Measurements from ENCODE around the gene PTCD3.

The PTCD3 gene

DNA sequence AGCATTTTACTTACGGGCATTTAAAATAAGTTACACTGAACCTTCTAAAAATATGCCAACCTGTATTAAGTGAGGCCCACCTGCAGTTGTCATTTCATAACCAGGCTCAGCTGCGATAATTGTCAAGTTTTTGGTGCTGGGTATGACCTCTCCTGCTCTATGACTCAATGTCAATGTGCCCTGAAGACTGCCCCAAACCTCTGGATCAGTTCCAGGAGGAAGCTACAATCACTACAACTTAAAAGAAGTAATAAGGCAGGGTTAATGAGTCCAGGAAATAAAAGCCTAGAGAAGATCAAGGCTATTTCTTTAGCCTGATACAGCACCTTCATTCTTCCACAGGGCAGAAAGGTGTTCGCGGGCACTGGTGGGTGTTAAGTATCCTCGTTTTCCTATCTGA lies 23.3 kb upstream of the PTCD3 start:
- DNase-seq = no peak

- DNase-seq = no peak
Measured at GRCh38 chr2:86087936-86088850, 17.8 kb upstream of the PTCD3 start.

DNA sequence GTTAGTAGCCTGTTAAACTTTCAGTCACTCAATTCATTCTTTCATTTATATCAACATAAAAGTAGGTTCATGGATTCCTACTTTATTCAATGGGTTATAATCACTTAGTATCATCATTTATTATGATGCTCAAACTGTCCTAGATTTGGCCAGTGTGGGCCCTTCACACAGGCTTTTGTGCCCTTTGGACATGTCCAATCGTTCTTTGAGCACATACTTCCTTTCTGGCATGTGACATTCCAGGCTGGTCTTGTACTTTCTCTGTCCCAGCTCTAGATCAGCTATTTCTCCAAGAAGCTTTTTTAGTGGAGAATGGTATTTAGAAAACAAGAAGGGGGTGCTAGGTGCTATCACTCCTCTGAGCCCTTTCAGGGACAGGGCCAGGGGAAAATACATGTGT lies 11.8 kb upstream of the PTCD3 start:
- no peak for DNase-seq

DNA sequence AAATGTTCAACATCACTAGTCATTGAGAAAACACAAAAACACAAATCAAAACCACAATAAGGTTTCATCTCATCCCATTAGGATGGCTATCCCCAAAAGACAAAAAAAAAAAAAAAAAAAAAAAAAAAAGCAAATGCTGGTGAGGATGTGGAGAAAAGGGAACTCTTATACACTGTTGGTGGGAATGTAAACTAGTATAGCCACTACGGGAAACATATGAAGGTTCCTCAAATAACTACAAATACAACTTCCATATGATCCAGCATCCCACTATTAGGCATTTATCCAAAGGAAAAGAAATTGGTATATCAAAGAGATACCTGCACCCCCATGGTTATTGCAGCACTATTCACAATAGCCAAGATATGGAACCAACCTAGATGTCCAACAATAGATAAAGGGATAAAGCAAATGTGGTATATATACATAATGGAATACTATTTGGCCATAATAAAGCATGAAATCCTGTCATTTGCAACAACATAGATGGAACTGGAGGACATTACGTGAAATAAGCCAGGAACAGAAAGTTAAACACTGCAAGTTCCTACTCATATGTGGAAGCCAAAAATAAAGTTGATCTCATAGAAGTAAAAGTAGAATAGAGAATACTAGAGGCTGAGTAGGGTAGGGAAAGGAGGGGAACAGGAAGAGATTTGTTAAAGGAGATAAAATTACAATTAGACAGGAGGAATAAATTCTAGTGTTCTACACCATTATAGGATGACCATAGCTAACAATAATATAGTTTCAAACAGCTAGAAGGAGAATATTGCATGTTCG lies 8.7 kb upstream of the PTCD3 start:
- no peak for DNase-seq

DNA sequence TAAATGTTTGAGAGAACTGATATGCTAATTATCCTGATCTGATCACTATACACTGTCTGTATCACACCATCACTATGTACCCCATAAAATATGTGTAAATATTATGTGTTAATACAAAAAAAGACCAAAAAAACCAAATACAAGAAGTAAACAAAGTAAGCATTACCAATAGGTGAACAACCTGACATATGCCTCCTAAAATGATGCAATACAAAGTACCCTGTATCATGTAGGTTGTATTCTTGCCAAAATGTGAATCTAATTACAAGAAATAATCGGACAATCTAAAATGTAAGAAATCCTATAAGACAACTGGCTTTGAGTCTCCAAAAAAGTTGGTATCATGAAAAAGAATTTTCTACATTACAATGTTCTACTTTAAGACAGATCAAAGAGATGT lies 8.1 kb upstream of the PTCD3 start:
- DNase-seq = no peak

- DNase-seq = no peak
Measured at GRCh38 chr2:86102157-86102556, 3.9 kb upstream of the PTCD3 start.

DNA sequence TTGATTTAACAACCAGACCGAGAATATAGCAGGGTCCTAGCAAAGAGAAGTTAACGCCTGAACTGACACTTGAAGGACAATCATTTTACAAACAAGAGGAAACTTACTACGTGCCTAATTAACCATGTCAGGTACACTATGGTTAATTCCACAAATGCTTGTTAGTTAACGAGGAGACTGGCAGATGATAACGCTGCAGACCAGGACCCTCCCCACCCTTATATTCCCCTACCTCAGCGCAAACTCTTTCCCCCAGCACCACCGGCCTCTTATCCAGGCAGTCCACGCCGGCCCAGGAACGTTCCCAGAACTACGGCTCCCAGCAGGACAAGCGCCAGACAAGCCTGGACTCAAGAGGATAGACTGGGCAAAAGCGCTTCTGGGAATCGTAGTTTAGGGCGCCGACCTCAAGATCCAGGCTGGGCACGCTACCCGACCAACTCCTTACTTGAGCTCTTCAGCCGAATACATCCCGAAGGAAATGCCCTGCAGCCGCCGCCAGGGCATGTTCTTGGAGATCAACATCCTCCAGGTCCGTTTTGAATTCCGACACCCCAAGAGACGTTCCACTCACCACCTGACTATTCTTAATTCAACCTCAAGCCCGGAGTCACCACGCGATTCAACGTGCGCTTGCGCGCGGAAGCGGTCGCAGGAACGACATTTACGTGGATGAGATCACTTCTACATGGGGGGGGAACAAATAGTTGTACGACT lies 625 bp upstream of the PTCD3 start, which contains the start of gene POLR1A:
POLR1A (minus strand) TSS at position 635 of the 717 bp plus-strand sequence; CDS start at position 525, 110 bp downstream.
- DNase-seq = peak; percentile 92

GRCh38 chr2:86107031-86107430 lies 996 bp downstream of the PTCD3 start:
- no peak for DNase-seq

DNA sequence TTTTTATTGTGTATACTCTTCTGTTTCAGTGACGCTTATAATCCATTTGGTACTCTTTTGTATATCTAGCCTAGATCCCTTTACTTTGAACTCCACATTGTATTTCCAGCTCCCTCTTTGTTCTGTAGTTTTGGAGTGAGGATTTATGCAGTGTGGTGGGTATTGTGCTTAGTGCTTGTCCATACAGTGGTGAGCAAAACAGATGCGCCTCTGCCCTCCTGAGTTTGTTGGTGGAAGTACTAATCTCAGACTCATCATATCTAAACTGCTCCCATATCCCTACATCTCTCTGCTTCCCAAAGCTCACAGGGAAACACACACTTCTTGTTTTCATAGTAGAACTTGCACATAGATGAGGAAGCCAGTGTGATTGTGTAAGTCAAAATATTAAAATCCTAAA lies 12.1 kb downstream of the PTCD3 start:
- no peak for DNase-seq

DNA sequence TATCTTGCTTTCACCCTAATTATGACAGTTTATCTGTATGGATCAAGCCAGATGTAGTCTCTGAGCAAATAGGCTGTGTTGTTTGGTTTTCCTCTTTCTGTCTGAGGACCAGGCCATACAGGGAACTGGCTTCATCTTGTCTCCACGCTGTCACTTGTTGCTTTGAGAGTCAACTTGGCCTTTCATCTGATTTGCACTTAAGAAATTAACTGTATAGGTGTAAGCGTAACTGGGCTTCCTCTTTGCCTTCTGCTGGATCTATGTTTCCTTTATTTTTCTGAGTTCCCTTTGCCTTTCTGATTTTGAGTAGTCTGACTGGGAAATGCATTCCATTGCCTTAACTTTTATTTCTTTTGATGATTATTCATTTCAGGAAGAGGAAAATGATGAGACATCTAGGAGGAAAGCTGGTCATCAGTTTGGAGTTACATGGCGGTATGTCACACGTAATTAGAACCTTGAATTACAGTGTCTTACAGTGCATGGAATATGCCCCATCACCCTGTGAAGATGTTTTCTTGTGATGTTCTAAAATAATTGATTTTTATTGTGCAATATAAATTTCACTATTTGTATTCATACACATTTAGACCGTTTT lies 17.4 kb downstream of the PTCD3 start:
- DNase-seq = no peak

GRCh38 chr2:86124683-86125082 lies 18.6 kb downstream of the PTCD3 start:
- no peak for DNase-seq

- no peak for DNase-seq
Measured at GRCh38 chr2:86134709-86135108, 28.7 kb downstream of the PTCD3 start.

GRCh38 chr2:86135653-86136052 lies 29.6 kb downstream of the PTCD3 start:
- DNase-seq = no peak

DNA sequence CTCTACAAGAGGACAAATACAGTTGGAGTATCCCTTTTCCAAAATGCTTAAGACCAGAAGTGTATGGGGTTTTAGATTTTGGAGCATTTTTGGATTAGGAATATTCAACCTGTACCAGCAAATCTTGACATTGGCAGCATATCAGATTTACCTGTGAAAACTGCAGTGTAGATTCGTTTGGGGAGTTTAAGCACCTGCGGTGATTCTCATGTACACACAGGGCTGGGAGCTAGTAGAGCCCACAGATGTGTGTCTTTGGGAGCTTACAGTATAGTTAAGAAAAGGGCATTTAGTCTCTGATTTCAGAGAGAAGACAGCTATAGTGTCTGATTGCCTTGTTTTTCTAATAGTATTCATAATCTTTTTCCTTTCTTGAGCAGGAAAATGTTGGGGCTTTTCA lies 30.1 kb downstream of the PTCD3 start:
- DNase-seq = no peak

DNA sequence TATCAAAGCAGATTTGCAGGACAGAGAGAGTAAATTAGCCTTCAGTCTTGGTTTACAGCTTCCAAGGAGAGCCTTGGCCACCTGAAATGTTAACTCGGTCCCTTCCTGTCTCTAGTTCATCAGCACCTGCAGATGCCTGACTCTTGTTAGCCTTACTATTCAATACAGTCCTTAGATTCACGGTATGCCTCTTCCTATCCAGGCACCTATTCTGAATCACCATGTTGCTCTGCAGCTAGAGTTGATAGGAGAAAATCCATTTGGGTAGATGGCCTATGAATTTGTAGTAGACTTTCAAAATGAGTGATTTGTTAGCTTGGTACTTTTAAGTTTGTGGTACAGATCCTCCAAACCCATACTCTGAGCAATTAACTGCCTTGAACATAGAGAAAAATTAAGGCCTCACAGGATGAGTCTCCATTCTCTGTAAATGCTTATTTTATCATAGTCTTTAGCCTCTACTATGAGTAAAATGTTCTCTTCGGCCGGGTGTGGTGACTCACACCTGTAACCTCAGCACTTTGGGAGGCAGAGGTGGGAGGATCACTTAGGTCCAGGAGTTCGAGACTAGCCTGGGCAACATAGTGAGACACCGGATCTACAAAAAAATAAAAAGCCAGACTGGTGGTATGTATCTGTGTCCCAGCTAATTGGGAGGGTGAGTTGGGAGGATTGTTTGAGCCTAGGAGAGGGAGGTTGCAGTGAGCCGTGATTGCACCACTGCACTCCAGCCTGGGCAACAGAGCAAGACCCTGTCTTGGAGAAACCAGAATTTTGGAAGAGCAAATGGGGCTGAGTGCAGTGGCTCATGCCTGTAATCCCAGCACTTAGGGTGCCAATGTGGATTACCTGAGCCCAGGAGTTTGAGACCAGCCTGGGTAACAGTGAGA lies 32.9 kb downstream of the PTCD3 start:
- no peak for DNase-seq

- no peak for DNase-seq
Measured at GRCh38 chr2:86139981-86140380, 33.9 kb downstream of the PTCD3 start.

DNA sequence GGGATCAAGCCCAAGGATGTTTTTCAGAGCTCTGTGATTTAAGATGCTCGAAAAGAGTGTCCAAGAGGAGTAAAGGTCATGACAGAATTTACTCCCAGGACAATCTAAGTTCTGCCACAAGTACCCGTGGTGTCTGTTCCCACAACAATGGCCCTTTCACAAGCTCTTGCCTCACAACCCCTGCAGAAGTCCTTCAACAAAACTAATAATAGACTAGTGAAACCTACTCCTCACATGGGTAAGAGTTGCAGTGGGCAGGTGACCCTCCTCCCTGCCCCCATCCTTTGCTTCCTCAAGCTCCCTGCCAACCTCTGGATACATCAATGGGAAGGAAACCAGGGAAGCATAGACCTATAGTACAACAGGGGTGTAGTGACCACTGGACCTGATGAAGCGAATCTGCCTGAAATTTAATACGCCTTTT lies 34.9 kb downstream of the PTCD3 start:
- DNase-seq = no peak

- DNase-seq = no peak
Measured at GRCh38 chr2:86142436-86143257, 36.6 kb downstream of the PTCD3 start.

DNA sequence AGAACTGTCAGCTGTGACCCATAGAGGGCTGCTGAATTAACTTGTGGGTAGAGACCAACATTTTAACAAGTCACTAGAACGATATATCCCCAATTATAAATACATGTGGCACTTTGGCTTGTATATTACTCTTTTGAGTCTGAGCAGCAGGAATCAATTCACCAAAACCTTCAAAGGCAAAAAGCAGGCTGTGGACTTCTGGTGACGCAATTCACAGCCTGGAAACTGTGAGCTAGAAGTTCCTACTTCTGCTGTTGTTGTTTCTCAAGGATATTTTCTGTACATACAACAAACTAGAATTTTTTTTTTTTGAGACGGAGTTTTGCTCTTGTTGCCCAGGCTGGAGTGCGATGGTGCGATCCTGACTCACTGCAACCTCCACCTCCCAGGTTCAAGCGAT lies 37.3 kb downstream of the PTCD3 start:
- DNase-seq = no peak

- no peak for DNase-seq
Measured at GRCh38 chr2:86143926-86144685, 38.1 kb downstream of the PTCD3 start.
